ENCODE measurements around the gene FAM169A. TPM values are rescaled to one million over a fixed set of nuclear protein-coding genes. Genes with fewer than 3 reads are reported as not detected.
A peak's percentile ranks its signal among the peaks of the same experiment; 100 is the strongest.

Gene FAM169A
- polyA plus RNA-seq, 2 of the 4 experiments (the other 2 are of a cell fraction), result 7.9 to 18.3 TPM

GRCh38 chr5:74766849-74767578, 99.2 kb downstream of the FAM169A start, which contains the start of the genes GFM2 and NSA2 (continued):
- TF ChIP-seq RAD21 (conservative IDR thresholded peaks at IDR 0.05 in 1 of 2, IDR thresholded peaks at IDR 0.05 in 1 of 2) (no peak; a peak in 1 of 5 replicates), HDAC2 (IDR thresholded peaks at IDR 0.05) (peak; percentile 20; the same call in 1 of the 2 replicates), NPAS2 (CRISPR knock-in tag; IDR thresholded peaks at IDR 0.05; ENCODE audit: borderline replicate concordance) (no peak), RFX5 (IDR thresholded peaks at IDR 0.05) (0 out of 2 replicates have a peak, but pooled peaks have one; percentile 35), JUN (IDR thresholded peaks at IDR 0.05) (peak; percentile 88 to 89; a peak in 4 of 5 replicates), FOXS1 (CRISPR knock-in tag; IDR thresholded peaks at IDR 0.05) (no peak; the same call in 1 of the 2 replicates), HOXA7 (CRISPR knock-in tag; IDR thresholded peaks at IDR 0.05) (no peak), HES2 (IDR thresholded peaks at IDR 0.05) (no peak), FOSL2 (IDR thresholded peaks at IDR 0.05) (no peak), FOSL2 (CRISPR knock-in tag; IDR thresholded peaks at IDR 0.05) (no peak; the same call in 1 of the 2 replicates), ZC3H11A (IDR thresholded peaks at IDR 0.05) (peak; percentile 17; the same call in 1 of the 2 replicates), EHF (CRISPR knock-in tag; IDR thresholded peaks at IDR 0.05) (no peak), POLR2A (IDR thresholded peaks at IDR 0.05; ENCODE audit: low read length) (peak; percentile 56), HOXB5 (CRISPR knock-in tag; IDR thresholded peaks at IDR 0.05) (0 out of 2 replicates have a peak, but pooled peaks have one; percentile 26), TP53 (CRISPR knock-in tag; IDR thresholded peaks at IDR 0.05) (no peak), CTCF (IDR thresholded peaks at IDR 0.05) (no peak), JUNB (IDR thresholded peaks at IDR 0.05) (no peak), REST (IDR thresholded peaks at IDR 0.05) (no peak)

- ChIA-PET CTCF (interaction anchor here (0.7 to 2.2 kb wide), 16 partner anchors 9 to 1490 kb away, joined by 3 to 9 read pairs (median 4); no protein-coding TSS in a partner anchor), POLR2A (interaction anchor here (0.6 to 0.9 kb wide), 4 partner anchors 19 to 86 kb away, joined by 3 to 5 read pairs (median 4); no protein-coding TSS in a partner anchor)
- H3K4me3 ChIP-seq, result peak overlapping the region; percentile 85
- peak overlapping the region; percentile 85 to 90 for H3K27ac ChIP-seq
- H3K4me1 ChIP-seq, result peaks cover 50% of the 10 kb centered on the region
- ATAC-seq, result peak; percentile 72 to 75
- 2% methylated on average over 10 of the region's 10 CpGs for WGBS (ENCODE audit: missing lambda C conversion rate)
- peak overlapping the region; percentile 81 for H3K4me2 ChIP-seq
- peak; percentile 62 to 66 for DNase-seq (ENCODE audit: low read depth in 1 of 2, low spot score in 1 of 2)
- TF ChIP-seq RAD21 (conservative IDR thresholded peaks at IDR 0.05 in 1 of 2, IDR thresholded peaks at IDR 0.05 in 1 of 2) (peak; percentile 20 to 35; a peak in 2 of 5 replicates), CTCF (IDR thresholded peaks at IDR 0.05) (peak; percentile 53), USF2 (IDR thresholded peaks at IDR 0.05) (no peak), MAFK (IDR thresholded peaks at IDR 0.05; ENCODE audit: partially characterized antibody) (peak; percentile 65), HDAC2 (IDR thresholded peaks at IDR 0.05) (0 out of 2 replicates have a peak, but pooled peaks have one; percentile 17), JUNB (IDR thresholded peaks at IDR 0.05) (no peak), SMC3 (IDR thresholded peaks at IDR 0.05) (peak; percentile 40; the same call in 1 of the 3 replicates), ESRRA (IDR thresholded peaks at IDR 0.05; ENCODE audit: borderline replicate concordance, low read length) (no peak)
- H3K9me3 ChIP-seq, result no peaks in the 10 kb centered on the region
- FAIRE-seq, result no peak
These were observed 99.8 kb downstream of the FAM169A start for GRCh38 chr5:74766418-74766848.

Data from A549 (cell line).